SH-SY5Y (cell line): ENCODE data around the gene RSPH9.

Source experiments
- GATA2 ChIP-seq: IDR thresholded peaks from 2 replicates; pipeline ENCODE4 v1.6.1; 2011; ENCODE audit warnings: mild to moderate bottlenecking, low read depth, low read length
- GATA3 ChIP-seq: IDR thresholded peaks from 2 replicates; pipeline ENCODE4 v1.6.1; 2011; ENCODE audit warnings: low read depth, mild to moderate bottlenecking, low read length, moderate library complexity

The RSPH9 gene

GRCh38 chr6:43670623-43670986, 25.8 kb downstream of the RSPH9 start:
- TF ChIP-seq GATA2 (no peak), GATA3 (no peak)

- TF ChIP-seq GATA2 = no peak
- no peak for TF ChIP-seq GATA3
Observed at GRCh38 chr6:43671011-43671800, 26.4 kb downstream of the RSPH9 start.

GRCh38 chr6:43671801-43672690, 27.2 kb downstream of the RSPH9 start:
- TF ChIP-seq GATA3 (no peak), GATA2 (no peak)

GRCh38 chr6:43673444-43674084, 28.7 kb downstream of the RSPH9 start:
- no peak for TF ChIP-seq GATA2
- no peak for TF ChIP-seq GATA3

GRCh38 chr6:43674291-43674690, 29.5 kb downstream of the RSPH9 start:
- no peak for TF ChIP-seq GATA2
- no peak for TF ChIP-seq GATA3

- TF ChIP-seq GATA2 (no peak), GATA3 (no peak)
Observed at GRCh38 chr6:43674921-43675320, 30.1 kb downstream of the RSPH9 start.

GRCh38 chr6:43676962-43677606, 32.2 kb downstream of the RSPH9 start:
- TF ChIP-seq GATA3 = no peak
- no peak for TF ChIP-seq GATA2

- TF ChIP-seq GATA2 (no peak), GATA3 (no peak)
Observed at GRCh38 chr6:43677759-43678158, 32.9 kb downstream of the RSPH9 start.

GRCh38 chr6:43678341-43678740, 33.5 kb downstream of the RSPH9 start:
- TF ChIP-seq GATA2 (no peak), GATA3 (no peak)

GRCh38 chr6:43679057-43679456, 34.2 kb downstream of the RSPH9 start:
- TF ChIP-seq GATA2 = no peak
- no peak for TF ChIP-seq GATA3

GRCh38 chr6:43680308-43681200, 35.7 kb downstream of the RSPH9 start:
- no peak for TF ChIP-seq GATA3
- no peak for TF ChIP-seq GATA2

- TF ChIP-seq GATA2 (no peak), GATA3 (no peak)
Observed at GRCh38 chr6:43681303-43681702, 36.5 kb downstream of the RSPH9 start.
